IMR-90 (cell line): ENCODE data around the gene LRRC4C. TPM values are rescaled to one million over a fixed set of nuclear protein-coding genes. Genes with fewer than 3 reads are reported as not detected.

Experiments
- ATAC-seq: fragments of 200-7000 bp; cut with Tn5 transposase; 2 replicates; pipeline ENCODE4 v1.9.1; 2020; ENCODE audit warnings: low read depth, mild to moderate bottlenecking, moderate library complexity
- BruUV-seq: library from RNA; stranded (reverse); fragments of 400-500 nt; replicated peaks from 2 replicates; lab custom pipeline; 2021; lab: Mats Ljungman, UMichigan
- CTCF ChIA-PET: fragments of 300-600 bp; formaldehyde crosslinking; extraction: SDS; loops from one replicate; lab custom pipeline; 2021; ENCODE audit warnings: antibody characterized with exemption; lab: Yijun Ruan, JAX
- POLR2A ChIA-PET: fragments of 300-600 bp; sonication (Branson Sonifier 250); formaldehyde crosslinking; loops from one replicate; lab custom pipeline; 2022; ENCODE audit warnings: antibody characterized with exemption; ENCODE audit not compliant: unreplicated experiment; lab: Charles Lee
- DNase-seq: peaks from one replicate; pipeline ENCODE4 v3.0.0; 2013
- H2AFZ ChIP-seq: replicated peaks from 2 replicates; pipeline ENCODE3; 2013; ENCODE audit warnings: low read length, mild to moderate bottlenecking; ENCODE audit not compliant: poor library complexity
- H2AK5ac ChIP-seq: 2 replicates; pipeline ENCODE4 v1.6.1; 2013; ENCODE audit warnings: low read depth, low read length, inconsistent platforms
- H2AK9ac ChIP-seq: replicated peaks from 2 replicates; pipeline ENCODE3; 2013; ENCODE audit warnings: mild to moderate bottlenecking, low read depth, low read length, moderate library complexity; ENCODE audit not compliant: poor library complexity
- H2BK120ac ChIP-seq: 2 replicates; pipeline ENCODE4 v1.6.1; 2013; ENCODE audit warnings: low read depth, low read length, inconsistent platforms
- H2BK15ac ChIP-seq: 3 replicates; pipeline ENCODE4 v1.6.1; 2013; ENCODE audit warnings: low read depth, low read length, inconsistent platforms
- H2BK20ac ChIP-seq: 2 replicates; pipeline ENCODE4 v1.6.1; 2013; ENCODE audit warnings: low read depth, mild to moderate bottlenecking, inconsistent platforms, low read length, moderate library complexity
- H2BK5ac ChIP-seq: 2 replicates; pipeline ENCODE4 v1.6.1; 2013; ENCODE audit warnings: mild to moderate bottlenecking, low read depth, low read length, inconsistent platforms; ENCODE audit not compliant: poor library complexity, severe bottlenecking
- H3K14ac ChIP-seq: replicated peaks from 2 replicates; pipeline ENCODE4 v1.6.1; 2013; ENCODE audit warnings: low read depth, low read length, inconsistent platforms
- H3K18ac ChIP-seq: 2 replicates; pipeline ENCODE4 v1.6.1; 2013; ENCODE audit warnings: low read depth, low read length, control low read depth
- H3K23ac ChIP-seq: 2 replicates; pipeline ENCODE4 v1.6.1; 2013; ENCODE audit warnings: low read depth, low read length, inconsistent platforms
- H3K27ac ChIP-seq: 2 replicates; pipeline ENCODE4 v1.5.1; 2013; ENCODE audit warnings: mild to moderate bottlenecking, control low read depth, low read length; ENCODE audit not compliant: insufficient read depth
- H3K27me3 ChIP-seq: 2 replicates; pipeline ENCODE4 v1.6.1; 2013; ENCODE audit warnings: low read length; ENCODE audit not compliant: control insufficient read depth, insufficient read depth
- H3K36me3 ChIP-seq: 2 replicates; pipeline ENCODE4 v1.6.1; 2013; ENCODE audit warnings: low read length, mixed read lengths; ENCODE audit not compliant: control insufficient read depth, insufficient read depth
- H3K4ac ChIP-seq: 2 replicates; pipeline ENCODE4 v1.6.1; 2013; ENCODE audit warnings: low read depth, low read length, inconsistent platforms
- H3K4me1 ChIP-seq: 2 replicates; pipeline ENCODE4 v1.6.1; 2013; ENCODE audit warnings: low read length, mixed read lengths; ENCODE audit not compliant: control insufficient read depth, insufficient read depth
- H3K4me2 ChIP-seq: 2 replicates; pipeline ENCODE4 v1.6.1; 2013; ENCODE audit warnings: low read depth, mild to moderate bottlenecking, control low read depth, low read length, moderate library complexity
- H3K4me3 ChIP-seq: 2 replicates; pipeline ENCODE4 v1.5.1; 2013; ENCODE audit warnings: low read depth, mild to moderate bottlenecking, control low read depth, low read length, moderate library complexity; ENCODE audit not compliant: insufficient read depth
- H3K56ac ChIP-seq: 2 replicates; pipeline ENCODE4 v1.6.1; 2013; ENCODE audit warnings: low read length, inconsistent platforms; ENCODE audit not compliant: insufficient read depth; ENCODE audit errors: extremely low read depth
- H3K79me1 ChIP-seq, 2 experiments: 2 replicates each; pipeline ENCODE4 v1.6.1; 2013; ENCODE audit warnings: low read length in 2 of 2, inconsistent platforms in 1 of 2, low read depth in 1 of 2
- H3K9ac ChIP-seq: 2 replicates; pipeline ENCODE4 v1.6.1; 2013; ENCODE audit warnings: low read depth, low read length, control low read depth
- H3K9me1 ChIP-seq: 2 replicates; pipeline ENCODE4 v1.6.1; 2013; ENCODE audit warnings: low read length, inconsistent platforms; ENCODE audit not compliant: insufficient read depth
- H3K9me3 ChIP-seq: 2 replicates; pipeline ENCODE4 v1.6.1; 2013; ENCODE audit warnings: low read length; ENCODE audit not compliant: control insufficient read depth, insufficient read depth
- H4K20me1 ChIP-seq: 2 replicates; pipeline ENCODE4 v1.6.1; 2013; ENCODE audit warnings: low read length, inconsistent platforms; ENCODE audit not compliant: insufficient read depth
- H4K5ac ChIP-seq: 2 replicates; pipeline ENCODE4 v1.6.1; 2013; ENCODE audit warnings: mild to moderate bottlenecking, low read depth, low read length, control low read depth
- H4K8ac ChIP-seq, 2 experiments: 2 replicates each; pipeline ENCODE4 v1.6.1; 2013; ENCODE audit warnings: low read depth in 2 of 2, low read length in 2 of 2, control low read depth in 1 of 2, inconsistent platforms in 1 of 2
- H4K91ac ChIP-seq: 2 replicates; pipeline ENCODE4 v1.6.1; 2013; ENCODE audit warnings: low read depth, low read length, inconsistent platforms; ENCODE audit not compliant: insufficient read depth
- BHLHE40 ChIP-seq: fragments of 150-350 bp; IDR thresholded peaks from 2 replicates; pipeline ENCODE4 v1.6.1; 2016; ENCODE audit warnings: mild to moderate bottlenecking, low read depth, low read length
- CEBPB ChIP-seq: IDR thresholded peaks from 2 replicates; pipeline ENCODE4 v1.6.1; 2012; ENCODE audit warnings: low read depth, low read length, improper control_type of control experiment
- CHD1 ChIP-seq: IDR thresholded peaks from 2 replicates; pipeline ENCODE4 v1.6.1; 2012; ENCODE audit warnings: low read depth, low read length, improper control_type of control experiment
- CTCF ChIP-seq: conservative IDR thresholded peaks from 2 replicates; pipeline ENCODE4 v1.5.1; 2012; ENCODE audit warnings: mild to moderate bottlenecking, low read depth, low read length, improper control_type of control experiment
- FOS ChIP-seq: fragments of 150-350 bp; IDR thresholded peaks from 2 replicates; pipeline ENCODE4 v1.6.1; 2016; ENCODE audit warnings: low read depth, low read length
- MXI1 ChIP-seq: IDR thresholded peaks from 2 replicates; pipeline ENCODE4 v1.6.1; 2012; ENCODE audit warnings: low read depth, mild to moderate bottlenecking, low read length, moderate library complexity, borderline replicate concordance
- POLR2A ChIP-seq: IDR thresholded peaks from 2 replicates; pipeline ENCODE4 v1.6.1; 2012; ENCODE audit warnings: mild to moderate bottlenecking, low read depth, low read length
- RAD21 ChIP-seq: IDR thresholded peaks from 2 replicates; pipeline ENCODE4 v1.6.1; 2012; ENCODE audit warnings: low read length, improper control_type of control experiment
- RCOR1 ChIP-seq: IDR thresholded peaks from 2 replicates; pipeline ENCODE4 v1.6.1; 2012; ENCODE audit warnings: mild to moderate bottlenecking, low read length, improper control_type of control experiment; ENCODE audit not compliant: insufficient replicate concordance
- RFX5 ChIP-seq: IDR thresholded peaks from 2 replicates; pipeline ENCODE4 v1.8.0; 2012; ENCODE audit warnings: low read depth, mild to moderate bottlenecking, low read length, moderate library complexity
- dilution Hi-C: fragments of 300-500 bp; cut with HindIII; formaldehyde crosslinking; loops from one replicate; pipeline ENCODE4 v1.14.3; 2018; ENCODE audit warnings: low sequenced_read_pairs; ENCODE audit not compliant: unreplicated experiment
- in situ Hi-C: fragments of 300-500 bp; cut with MboI; formaldehyde crosslinking; loops from 3 replicates; pipeline ENCODE4 v1.14.3; 2019; ENCODE audit warnings: low sequenced_read_pairs, inconsistent platforms, mixed read lengths
- intact Hi-C: fragments of 100-400 bp; cut with micrococcal nuclease; formaldehyde crosslinking; loops from 2 replicates; pipeline ENCODE4 v1.10.0; 2022
- polyA plus RNA-seq, 3 experiments: library from polyadenylated mRNA; depleted of rRNA; stranded (reverse); fragments of >200 nt; gene quantifications; 2 replicates each; pipeline ENCODE4 v1.2.3, GENCODE V29; 2012; ENCODE audit warnings: low replicate concordance in 1 of 3
- total RNA-seq: library from RNA; depleted of rRNA; stranded (reverse); fragments of >200 nt; gene quantifications from 2 replicates; pipeline ENCODE4 v1.2.3, GENCODE V29; 2012
- TF ChIP-seq, protein P1 (sequence below): fragments of 150-350 bp; IDR thresholded peaks from 2 replicates; pipeline ENCODE4 v1.6.1; 2016; ENCODE audit warnings: low read depth, mild to moderate bottlenecking, low read length, moderate library complexity, borderline replicate concordance

LRRC4C gene
- total and polyA plus RNA-seq, 2 of the 4 experiments (the other 2 are of a cell fraction) = under 0.01 to 0.03 TPM

DNA sequence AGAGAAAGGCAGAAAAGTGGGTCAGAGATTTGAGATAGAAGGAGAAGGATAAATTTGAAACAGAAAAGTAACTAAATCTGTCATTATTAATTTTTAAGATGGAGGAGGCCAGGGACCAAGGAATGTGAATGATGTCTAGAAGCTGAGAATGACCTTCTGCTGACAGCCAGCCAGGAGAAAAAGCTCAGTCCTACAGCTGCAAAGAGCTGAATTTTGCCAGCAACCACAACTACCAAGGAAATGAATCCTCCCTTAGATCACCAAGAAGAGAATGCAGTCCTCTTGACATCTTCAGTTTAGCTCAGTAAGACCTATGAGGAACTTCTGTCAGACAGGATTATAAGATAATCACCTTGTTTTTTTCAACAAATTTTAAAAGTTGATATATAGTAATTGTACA lies 538.2 kb downstream of the LRRC4C start:
- H3K9me1 ChIP-seq = no peaks in the 10 kb centered on the region
- no peak overlapping the region for H4K91ac ChIP-seq
- no peak overlapping the region for H2BK120ac ChIP-seq
- no peak overlapping the region for H3K9ac ChIP-seq
- ATAC-seq = no peak
- H3K23ac ChIP-seq = no peak overlapping the region
- H2AK5ac ChIP-seq = no peak overlapping the region
- no peak overlapping the region for H2BK5ac ChIP-seq
- in situ Hi-C loops = no loop called here
- H4K8ac ChIP-seq = no peak overlapping the region
- intact Hi-C loops = no loop called here
- H4K5ac ChIP-seq = no peak overlapping the region
- no peak for DNase-seq
- H3K36me3 ChIP-seq = no peaks in the 10 kb centered on the region
- H2AFZ ChIP-seq = no peak overlapping the region
- dilution Hi-C loops = no loop called here
- H3K27ac ChIP-seq = no peak overlapping the region
- TF ChIP-seq CTCF = no peak
- TF ChIP-seq RFX5 = no peak
- TF ChIP-seq CHD1 = no peak
- no peak for TF ChIP-seq BHLHE40
- TF ChIP-seq FOS = no peak
- no peak for TF ChIP-seq RCOR1
- TF ChIP-seq POLR2A = no peak
- TF ChIP-seq MXI1 = no peak
- TF ChIP-seq, protein P1, sequence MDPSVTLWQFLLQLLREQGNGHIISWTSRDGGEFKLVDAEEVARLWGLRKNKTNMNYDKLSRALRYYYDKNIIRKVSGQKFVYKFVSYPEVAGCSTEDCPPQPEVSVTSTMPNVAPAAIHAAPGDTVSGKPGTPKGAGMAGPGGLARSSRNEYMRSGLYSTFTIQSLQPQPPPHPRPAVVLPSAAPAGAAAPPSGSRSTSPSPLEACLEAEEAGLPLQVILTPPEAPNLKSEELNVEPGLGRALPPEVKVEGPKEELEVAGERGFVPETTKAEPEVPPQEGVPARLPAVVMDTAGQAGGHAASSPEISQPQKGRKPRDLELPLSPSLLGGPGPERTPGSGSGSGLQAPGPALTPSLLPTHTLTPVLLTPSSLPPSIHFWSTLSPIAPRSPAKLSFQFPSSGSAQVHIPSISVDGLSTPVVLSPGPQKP = no peak
- TF ChIP-seq CEBPB = no peak
- no peak for TF ChIP-seq RAD21
- no peak overlapping the region for H2BK15ac ChIP-seq
- ChIA-PET POLR2A (no interaction called here), CTCF (interaction anchor here (0.7 kb wide), 1 partner anchor 612 kb away, joined by 4 read pairs; no protein-coding TSS in a partner anchor)
- no peaks in the 10 kb centered on the region for H3K79me1 ChIP-seq
- no peak overlapping the region for H2AK9ac ChIP-seq
- H3K4me3 ChIP-seq = no peak overlapping the region
- H3K4me2 ChIP-seq = no peak overlapping the region
- H3K9me3 ChIP-seq = no peaks in the 10 kb centered on the region; the same call in 1 of the 2 replicates
- no peaks in the 10 kb centered on the region for H3K4me1 ChIP-seq
- no peaks in the 10 kb centered on the region for H3K27me3 ChIP-seq
- H3K56ac ChIP-seq = no peak overlapping the region
- H3K14ac ChIP-seq = no peak overlapping the region
- no peak overlapping the region for H3K4ac ChIP-seq
- H3K18ac ChIP-seq = no peak overlapping the region
- H4K20me1 ChIP-seq = no peaks in the 10 kb centered on the region
- H2BK20ac ChIP-seq = no peak overlapping the region
- no TSS peak for BruUV-seq
